GM12864 (cell line): Measurements from ENCODE around the gene COL8A2.

ENCODE experiments used
- DNase-seq: peaks from one replicate; pipeline ENCODE4 v3.0.0-alpha.2; 2011; ENCODE audit warnings: low read depth
- H3K4me3 ChIP-seq: 2 replicates; pipeline ENCODE4 v1.5.1; 2011; ENCODE audit warnings: mild to moderate bottlenecking, low read depth, low read length, control low read depth
- TF ChIP-seq, protein P1 (sequence below): IDR thresholded peaks from 2 replicates; pipeline ENCODE4 v1.5.1; 2011; ENCODE audit warnings: low read depth, mild to moderate bottlenecking, moderate library complexity, low read length, control low read depth, inconsistent platforms; ENCODE audit errors: missing control alignments

COL8A2 gene

DNA sequence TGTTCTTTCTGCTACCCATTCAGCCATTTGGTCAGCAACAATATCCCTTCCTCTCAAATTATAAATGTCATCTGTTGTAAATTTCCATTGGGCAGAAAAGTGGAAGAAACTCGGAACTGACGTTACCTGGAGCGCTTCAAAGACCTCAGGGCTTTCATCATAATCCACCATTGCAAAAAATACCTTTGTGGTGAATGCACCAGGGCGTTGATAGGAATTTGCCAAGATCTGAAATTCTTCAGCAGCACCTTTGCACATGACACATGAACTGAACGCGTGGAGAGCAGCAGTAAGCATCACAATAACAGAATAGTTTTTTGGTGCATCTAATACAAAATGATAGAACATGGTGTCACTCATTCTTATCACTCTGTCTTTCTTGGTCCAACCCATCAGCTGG lies 44.2 kb downstream of the COL8A2 start:
- TF ChIP-seq, protein P1, sequence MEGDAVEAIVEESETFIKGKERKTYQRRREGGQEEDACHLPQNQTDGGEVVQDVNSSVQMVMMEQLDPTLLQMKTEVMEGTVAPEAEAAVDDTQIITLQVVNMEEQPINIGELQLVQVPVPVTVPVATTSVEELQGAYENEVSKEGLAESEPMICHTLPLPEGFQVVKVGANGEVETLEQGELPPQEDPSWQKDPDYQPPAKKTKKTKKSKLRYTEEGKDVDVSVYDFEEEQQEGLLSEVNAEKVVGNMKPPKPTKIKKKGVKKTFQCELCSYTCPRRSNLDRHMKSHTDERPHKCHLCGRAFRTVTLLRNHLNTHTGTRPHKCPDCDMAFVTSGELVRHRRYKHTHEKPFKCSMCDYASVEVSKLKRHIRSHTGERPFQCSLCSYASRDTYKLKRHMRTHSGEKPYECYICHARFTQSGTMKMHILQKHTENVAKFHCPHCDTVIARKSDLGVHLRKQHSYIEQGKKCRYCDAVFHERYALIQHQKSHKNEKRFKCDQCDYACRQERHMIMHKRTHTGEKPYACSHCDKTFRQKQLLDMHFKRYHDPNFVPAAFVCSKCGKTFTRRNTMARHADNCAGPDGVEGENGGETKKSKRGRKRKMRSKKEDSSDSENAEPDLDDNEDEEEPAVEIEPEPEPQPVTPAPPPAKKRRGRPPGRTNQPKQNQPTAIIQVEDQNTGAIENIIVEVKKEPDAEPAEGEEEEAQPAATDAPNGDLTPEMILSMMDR, result no peak
- H3K4me3 ChIP-seq, result no peak overlapping the region
- DNase-seq, result no peak

DNA sequence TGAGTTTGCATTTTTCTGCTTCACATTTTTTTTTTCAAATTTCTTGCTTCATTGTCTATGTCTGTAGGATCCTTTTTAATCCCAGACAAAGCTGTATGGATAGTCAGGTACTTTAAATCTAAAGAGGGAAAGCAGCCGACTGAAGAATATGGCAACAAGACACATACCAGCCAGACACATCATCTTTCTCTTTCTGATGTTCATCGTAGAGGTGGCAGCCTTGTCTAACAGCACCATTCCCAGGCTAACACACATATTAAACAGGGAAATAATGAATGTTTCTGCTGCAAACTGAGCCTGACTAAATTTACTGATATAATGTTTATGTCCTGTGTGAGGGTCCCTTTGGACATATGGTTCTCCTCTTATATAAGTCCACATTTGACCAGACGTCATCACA lies 44.8 kb downstream of the COL8A2 start:
- TF ChIP-seq, protein P1, result no peak
- DNase-seq, result no peak
- H3K4me3 ChIP-seq, result no peak overlapping the region

DNA sequence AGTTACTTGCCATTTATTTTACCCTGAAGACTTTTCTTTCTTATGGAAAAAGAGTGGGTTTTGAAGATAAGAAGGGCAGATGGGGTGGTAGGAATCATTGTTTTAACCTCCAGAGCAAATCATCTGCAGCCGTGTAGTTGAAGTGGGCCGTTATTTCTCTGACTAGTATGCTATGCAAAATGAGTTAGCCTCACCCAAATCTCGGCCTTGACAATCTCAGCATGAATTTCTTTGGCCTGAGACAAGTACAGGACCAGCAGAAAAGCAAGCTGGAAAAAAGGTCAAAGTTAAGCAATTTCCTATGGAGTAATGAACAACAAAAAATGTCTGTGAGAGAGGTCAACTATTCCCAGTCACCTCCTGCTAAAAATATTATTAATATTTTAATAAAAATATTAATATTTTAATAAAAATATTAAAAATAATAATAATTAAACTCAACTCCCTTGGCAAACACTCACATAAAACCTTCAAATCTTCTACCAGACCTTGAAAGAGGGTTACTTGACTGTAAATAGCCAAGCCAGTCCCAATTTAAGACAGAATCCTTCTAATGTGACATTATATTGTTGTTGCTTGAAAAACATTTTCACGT lies 47.9 kb downstream of the COL8A2 start:
- TF ChIP-seq, protein P1, result no peak
- H3K4me3 ChIP-seq, result no peak overlapping the region
- no peak for DNase-seq

DNA sequence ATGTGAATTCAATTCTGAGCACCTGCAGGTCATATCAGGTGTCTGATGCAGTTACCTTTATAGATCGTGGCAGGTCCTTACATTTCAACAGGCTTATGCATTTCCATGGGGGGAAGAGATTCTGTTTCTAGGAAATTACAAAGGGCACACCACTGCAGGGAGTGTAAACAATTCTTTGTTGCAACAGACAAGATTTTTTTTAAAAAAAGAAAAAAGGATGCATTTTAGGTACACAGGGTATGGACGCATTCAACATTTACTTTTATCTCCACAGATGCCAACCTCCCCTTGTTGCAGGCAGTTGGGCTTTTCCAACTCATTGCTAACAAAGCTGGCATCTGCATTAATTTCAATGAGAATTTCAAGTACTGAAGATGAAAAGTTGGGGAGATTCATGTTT lies 54.7 kb downstream of the COL8A2 start:
- no peak for DNase-seq
- TF ChIP-seq, protein P1, result no peak

DNA sequence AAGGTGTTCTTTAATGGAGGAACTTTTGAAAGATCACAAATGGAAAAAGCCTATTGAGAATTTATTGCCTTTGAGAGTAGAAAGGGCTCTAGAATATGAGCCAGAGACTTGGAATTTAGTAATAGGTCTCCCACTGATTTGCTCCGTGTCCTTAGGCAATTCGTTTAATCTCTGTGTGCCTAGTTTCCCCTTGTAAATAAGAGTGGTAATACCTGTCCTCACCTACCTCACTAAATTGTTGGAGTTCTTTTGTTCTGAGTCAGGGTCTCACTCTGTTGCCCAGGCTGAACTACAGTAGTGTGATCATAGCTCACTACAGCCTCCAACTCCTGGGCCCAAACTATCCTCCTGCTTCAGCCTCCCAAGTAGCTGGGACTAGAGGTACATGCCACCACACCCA lies 56.2 kb downstream of the COL8A2 start:
- DNase-seq, result no peak
- no peak overlapping the region for H3K4me3 ChIP-seq
- TF ChIP-seq, protein P1, result no peak

More for the DNA sequence above, 54.7 kb downstream of the COL8A2 start:
- H3K4me3 ChIP-seq, result no peak overlapping the region

DNA sequence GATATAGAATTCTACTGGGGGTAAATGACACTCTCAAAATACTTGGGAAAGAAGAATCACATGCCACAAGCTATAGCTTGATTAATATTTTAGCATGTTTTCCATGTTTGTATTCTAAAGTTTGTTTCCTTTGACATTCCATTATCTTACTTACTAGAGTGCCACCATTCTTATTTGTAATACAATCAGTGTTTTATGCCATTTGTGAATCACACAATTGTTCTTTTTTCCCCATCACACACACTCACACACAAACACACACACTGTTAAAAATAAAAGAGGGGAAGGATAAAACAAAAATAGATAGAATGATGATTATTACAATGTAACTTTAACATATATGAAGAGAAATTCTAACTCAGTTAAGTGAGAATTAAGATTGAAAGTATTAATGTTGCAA lies 57.2 kb downstream of the COL8A2 start:
- TF ChIP-seq, protein P1, result no peak
- no peak overlapping the region for H3K4me3 ChIP-seq
- no peak for DNase-seq

DNA sequence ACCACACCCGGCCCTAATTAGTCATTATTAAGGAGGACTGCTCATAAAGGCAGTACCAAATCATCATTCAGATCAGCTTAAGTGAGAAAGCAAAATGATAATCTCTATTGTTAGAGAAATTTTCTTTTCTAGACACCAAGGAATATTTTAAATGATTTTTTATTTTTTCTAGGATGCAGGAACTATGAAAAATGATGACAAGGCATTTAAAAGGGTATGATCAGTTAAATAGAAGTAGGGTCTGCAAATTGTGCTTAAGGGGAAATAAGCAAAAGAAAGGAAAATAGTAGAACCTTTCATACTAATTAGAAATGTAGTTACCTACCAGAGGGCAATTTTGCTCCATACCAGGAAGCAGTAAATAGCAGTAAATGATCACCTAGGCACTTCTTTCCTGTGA lies 62.7 kb downstream of the COL8A2 start:
- DNase-seq, result no peak
- TF ChIP-seq, protein P1, result no peak
- H3K4me3 ChIP-seq, result no peak overlapping the region
